Spleen (tissue), 7 donors: ENCODE measurements around the gene SCARB1.

Source experiments
- CTCF ChIP-seq, 11 experiments: fragments of 200-600 bp in 7 of 11; fragments of 450-650 bp in 4 of 11; sonication (generic) in 4 of 11; IDR thresholded peaks in 8 of 11; conservative IDR thresholded peaks in 3 of 11; 1 replicate in 7 of 11; 2 replicates in 4 of 11; pipeline versions ENCODE4 v1.4.0 to v1.8.0; 2016 to 2021; ENCODE audit warnings: antibody characterized with exemption in 11 of 11, inconsistent platforms in 4 of 11, mild to moderate bottlenecking in 1 of 11
- POLR2A ChIP-seq, 3 donors: fragments of 450-650 bp; IDR thresholded peaks; one replicate each; pipeline ENCODE4 v1.5.1; 2017; ENCODE audit warnings: antibody characterized with exemption in 3 of 3, mild to moderate bottlenecking in 1 of 3
- donor health status: DM: no; HTN: no; CAD: no; lungs with moderate emphysema.
- donor health status: DM: no; HTN: no; CAD: no.
- donor health status: DM: no; HTN: no; CAD: no.

- TF ChIP-seq CTCF (IDR thresholded peaks at IDR 0.05 in 8 of 11, conservative IDR thresholded peaks at IDR 0.05 in 3 of 11) (no peak), POLR2A (IDR thresholded peaks at IDR 0.05) (no peak)
Measured at GRCh38 chr12:124829708-124830304, 33.9 kb downstream of the SCARB1 start.
